ENCODE measurements around the gene EVI5. TPM values are rescaled to one million over a fixed set of nuclear protein-coding genes. Genes with fewer than 3 reads are reported as not detected.
"Not testable (repeated sequence)": the region's sequence is repeated elsewhere in the genome, so short reads cannot be mapped to it uniquely, and the experiment has no call there.

The EVI5 gene
- total RNA-seq, 1 donor from 2014 or later, result 19.8 TPM

DNA sequence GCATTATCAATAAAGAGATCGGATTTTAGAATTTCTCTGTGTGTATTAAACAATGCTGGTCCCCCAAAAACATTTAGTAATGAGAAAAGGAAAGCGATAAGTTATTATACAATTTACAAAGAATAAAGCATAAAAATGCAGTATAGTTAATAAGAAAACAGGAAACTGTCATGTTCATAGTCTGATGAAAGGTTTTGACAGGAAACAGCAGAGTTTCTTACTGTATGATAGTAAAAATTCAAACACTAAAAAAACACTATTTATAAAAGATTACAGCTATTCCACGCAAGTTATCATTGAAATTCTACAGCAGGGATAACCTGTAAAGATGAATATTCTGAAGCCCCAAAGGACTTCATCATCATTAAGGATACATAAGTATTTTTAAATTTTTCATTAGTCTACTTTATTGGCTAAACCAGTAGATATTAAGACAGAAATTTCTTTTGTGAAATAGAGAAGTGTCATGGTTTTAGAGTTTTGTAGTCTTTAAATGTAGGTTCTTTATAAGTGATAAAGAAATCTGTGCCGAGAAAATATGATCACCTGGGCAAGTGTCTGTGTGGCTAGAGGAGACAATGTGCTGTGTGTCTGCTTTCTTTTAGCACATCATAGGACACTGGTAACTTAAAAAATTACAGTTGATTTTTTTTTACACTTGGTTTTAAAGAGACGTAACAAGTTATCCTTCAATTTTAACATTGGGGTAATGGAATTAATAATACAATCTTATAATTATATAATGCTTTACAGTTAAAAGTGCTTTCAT lies 248.5 kb downstream of the EVI5 start:
- no peak for TF ChIP-seq CTCF (IDR thresholded peaks at IDR 0.05)
- Histone ChIP-seq H3K36me3 (no peaks in the 10 kb centered on the region), H3K4me1 (no peaks in the 10 kb centered on the region), H3K27me3 (no peaks in the 10 kb centered on the region), H3K27ac (no peak overlapping the region), H3K4me3 (no peak overlapping the region), H3K9me3 (no peaks in the 10 kb centered on the region)
- DNase-seq (ENCODE audit: low spot score in 2 of 2), result no peak
- intact Hi-C loops (cut with DNase I), result no loop called here

DNA sequence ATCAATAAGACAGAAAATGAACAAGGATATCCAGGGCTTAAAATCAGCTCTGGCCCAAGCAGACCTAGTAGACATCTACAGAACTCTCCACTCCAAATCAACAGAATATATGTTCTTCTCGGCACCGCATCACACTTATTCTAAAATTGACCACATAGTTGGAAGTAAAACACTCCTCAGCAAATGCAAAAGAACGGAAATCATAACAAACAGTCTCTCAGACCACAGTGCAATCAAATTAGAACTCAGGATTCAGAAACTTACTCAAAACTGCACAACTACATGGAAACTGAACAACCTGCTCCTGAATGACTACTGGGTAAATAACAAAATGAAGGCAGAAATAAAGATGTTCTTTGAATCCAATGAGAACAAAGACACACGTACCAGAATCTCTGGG lies 252.5 kb downstream of the EVI5 start:
- H3K9me3 ChIP-seq; H3K4me1 ChIP-seq; intact Hi-C loops (cut with DNase I); DNase-seq (ENCODE audit: low spot score in 2 of 2); H3K36me3 ChIP-seq; H3K27ac ChIP-seq; H3K27me3 ChIP-seq; H3K4me3 ChIP-seq: not testable (repeated sequence)

GRCh38 chr1:92531939-92532338 lies 253.0 kb downstream of the EVI5 start:
- H3K9me3 ChIP-seq; intact Hi-C loops (cut with DNase I): not testable (repeated sequence)

DNA sequence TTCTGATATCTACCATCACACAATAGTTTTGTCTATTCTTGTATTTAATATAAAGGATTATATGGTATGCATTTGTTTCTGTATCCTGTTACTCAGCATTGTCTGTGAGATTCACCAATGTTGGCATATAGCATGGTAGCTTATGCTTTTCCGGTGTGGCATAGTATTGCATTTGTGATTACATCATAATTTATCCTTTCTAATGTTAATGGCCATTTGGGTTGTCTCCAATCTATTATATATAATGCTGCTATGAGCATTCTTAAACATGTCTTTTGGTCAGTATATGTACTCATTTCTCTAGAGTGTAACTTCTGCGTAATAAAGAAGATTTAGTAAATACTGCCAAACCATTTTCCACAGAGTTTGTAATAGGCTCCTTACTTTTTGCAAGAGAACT lies 257.2 kb downstream of the EVI5 start:
- Histone ChIP-seq H3K9me3 (no peaks in the 10 kb centered on the region), H3K27ac (no peak overlapping the region), H3K36me3 (peaks cover 0 to 3% of the 10 kb centered on the region in 2 donors), H3K4me1 (no peaks in the 10 kb centered on the region), H3K4me3 (no peak overlapping the region), H3K27me3 (no peaks in the 10 kb centered on the region)
- intact Hi-C loops (cut with DNase I), result no loop called here
- no peak for TF ChIP-seq CTCF (IDR thresholded peaks at IDR 0.05)
- no peak for DNase-seq (ENCODE audit: low spot score in 2 of 2)

More at GRCh38 chr1:92531939-92532338, 253.0 kb downstream of the EVI5 start:
- DNase-seq (ENCODE audit: low spot score in 2 of 2); H3K36me3 ChIP-seq; H3K4me1 ChIP-seq; H3K4me3 ChIP-seq; H3K27me3 ChIP-seq; H3K27ac ChIP-seq: not testable (repeated sequence)

- H3K9me3 ChIP-seq; H3K27ac ChIP-seq; H3K27me3 ChIP-seq; H3K4me3 ChIP-seq; DNase-seq (ENCODE audit: low spot score in 2 of 2); H3K36me3 ChIP-seq; H3K4me1 ChIP-seq; intact Hi-C loops (cut with DNase I): not testable (repeated sequence)
These were observed 259.8 kb downstream of the EVI5 start for GRCh38 chr1:92524944-92525590.

GRCh38 chr1:92519043-92519442 lies 265.9 kb downstream of the EVI5 start:
- Histone ChIP-seq H3K27me3 (no peaks in the 10 kb centered on the region), H3K9me3 (no peaks in the 10 kb centered on the region), H3K27ac (no peak overlapping the region), H3K36me3 (peaks cover 0 to 12% of the 10 kb centered on the region in 2 donors), H3K4me1 (no peaks in the 10 kb centered on the region), H3K4me3 (no peak overlapping the region)
- DNase-seq (ENCODE audit: low spot score in 2 of 2), result no peak
- no peak for TF ChIP-seq CTCF (IDR thresholded peaks at IDR 0.05)
- intact Hi-C loops (cut with DNase I), result no loop called here

- intact Hi-C loops (cut with DNase I), result no loop called here
- no peaks in the 10 kb centered on the region for H3K27me3 ChIP-seq
- H3K4me1 ChIP-seq, result no peaks in the 10 kb centered on the region
- TF ChIP-seq CTCF (IDR thresholded peaks at IDR 0.05), result no peak
- no peaks in the 10 kb centered on the region for H3K9me3 ChIP-seq
- peaks cover 0 to 14% of the 10 kb centered on the region in 2 donors for H3K36me3 ChIP-seq
- H3K4me3 ChIP-seq, result no peak overlapping the region
- DNase-seq (ENCODE audit: low spot score in 2 of 2), result no peak
- H3K27ac ChIP-seq, result no peak overlapping the region
These were observed 268.3 kb downstream of the EVI5 start for GRCh38 chr1:92516574-92516973.
